Prostate gland (tissue), 2 donors: ENCODE results near the gene PHF21B.

ENCODE experiments used
- POLR2AphosphoS5 ChIP-seq: sonication (generic); formaldehyde crosslinking; IDR thresholded peaks from one replicate; pipeline ENCODE4 v1.6.1; 2017; ENCODE audit warnings: antibody characterized with exemption
- TF ChIP-seq, protein P1 (sequence below), 4 experiments: fragments of 200-600 bp in 2 of 4; fragments of 450-650 bp in 2 of 4; sonication (generic) in 2 of 4; IDR thresholded peaks; 1 replicate in 3 of 4; 2 replicates in 1 of 4; pipeline ENCODE4 v1.5.1; 2016 to 2019; ENCODE audit warnings: antibody characterized with exemption in 4 of 4, mild to moderate bottlenecking in 2 of 4, moderate library complexity in 2 of 4

DNA sequence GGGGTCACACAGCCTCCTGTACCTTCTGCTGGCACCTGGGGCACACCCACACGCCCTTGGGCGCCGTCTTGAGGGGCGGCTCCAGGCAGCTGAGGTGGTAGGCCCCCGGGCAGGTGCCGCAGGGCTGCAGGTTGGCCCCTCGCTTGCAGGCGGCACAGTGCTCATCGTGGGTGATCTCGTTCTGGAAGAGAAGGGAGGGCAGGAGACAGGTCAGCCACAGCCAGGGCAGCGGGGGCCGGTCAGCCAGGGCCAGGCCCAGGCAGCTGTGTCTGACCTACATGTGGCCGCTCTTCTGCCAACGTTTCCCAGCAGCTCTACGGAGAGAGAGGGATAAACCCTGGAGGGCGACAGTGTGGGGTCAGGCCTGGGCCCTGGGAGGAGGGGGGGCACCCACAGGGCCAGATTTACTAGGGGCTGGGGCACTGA is 121.9 kb downstream of the PHF21B start:
- TF ChIP-seq, protein P1, sequence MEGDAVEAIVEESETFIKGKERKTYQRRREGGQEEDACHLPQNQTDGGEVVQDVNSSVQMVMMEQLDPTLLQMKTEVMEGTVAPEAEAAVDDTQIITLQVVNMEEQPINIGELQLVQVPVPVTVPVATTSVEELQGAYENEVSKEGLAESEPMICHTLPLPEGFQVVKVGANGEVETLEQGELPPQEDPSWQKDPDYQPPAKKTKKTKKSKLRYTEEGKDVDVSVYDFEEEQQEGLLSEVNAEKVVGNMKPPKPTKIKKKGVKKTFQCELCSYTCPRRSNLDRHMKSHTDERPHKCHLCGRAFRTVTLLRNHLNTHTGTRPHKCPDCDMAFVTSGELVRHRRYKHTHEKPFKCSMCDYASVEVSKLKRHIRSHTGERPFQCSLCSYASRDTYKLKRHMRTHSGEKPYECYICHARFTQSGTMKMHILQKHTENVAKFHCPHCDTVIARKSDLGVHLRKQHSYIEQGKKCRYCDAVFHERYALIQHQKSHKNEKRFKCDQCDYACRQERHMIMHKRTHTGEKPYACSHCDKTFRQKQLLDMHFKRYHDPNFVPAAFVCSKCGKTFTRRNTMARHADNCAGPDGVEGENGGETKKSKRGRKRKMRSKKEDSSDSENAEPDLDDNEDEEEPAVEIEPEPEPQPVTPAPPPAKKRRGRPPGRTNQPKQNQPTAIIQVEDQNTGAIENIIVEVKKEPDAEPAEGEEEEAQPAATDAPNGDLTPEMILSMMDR (IDR thresholded peaks at IDR 0.05) = no peak
- no peak for TF ChIP-seq POLR2AphosphoS5
